HG03378 (cell line): ENCODE data around the gene CACNA1H.

Experiments used
- ATAC-seq: cut with Tn5 transposase; IDR thresholded peaks from one replicate; pipeline ENCODE4 v1.9.1; 2021; ENCODE audit warnings: mild to moderate bottlenecking, moderate library complexity; ENCODE audit not compliant: unreplicated experiment

Gene CACNA1H

DNA sequence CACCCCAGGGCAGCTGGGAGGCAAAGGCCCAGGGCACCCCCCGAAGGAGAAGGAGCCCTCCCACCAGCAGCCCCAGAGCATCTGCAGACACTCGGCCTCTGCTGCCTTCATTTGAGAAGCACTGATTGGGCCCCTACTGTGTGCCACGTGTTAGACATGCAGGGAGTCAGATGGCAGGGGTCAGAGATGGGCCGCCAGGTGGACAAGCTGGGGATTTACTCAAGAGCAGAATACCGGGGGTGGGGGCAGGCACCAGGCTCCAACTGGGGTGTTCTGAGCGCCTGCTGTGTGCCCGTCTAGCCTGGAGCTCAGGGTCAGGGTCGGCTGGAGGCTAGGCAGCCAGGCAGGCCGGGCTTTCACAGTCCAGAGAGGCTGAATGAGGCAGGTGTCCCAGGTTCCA lies 53.4 kb downstream of the CACNA1H start:
- no peak for ATAC-seq

DNA sequence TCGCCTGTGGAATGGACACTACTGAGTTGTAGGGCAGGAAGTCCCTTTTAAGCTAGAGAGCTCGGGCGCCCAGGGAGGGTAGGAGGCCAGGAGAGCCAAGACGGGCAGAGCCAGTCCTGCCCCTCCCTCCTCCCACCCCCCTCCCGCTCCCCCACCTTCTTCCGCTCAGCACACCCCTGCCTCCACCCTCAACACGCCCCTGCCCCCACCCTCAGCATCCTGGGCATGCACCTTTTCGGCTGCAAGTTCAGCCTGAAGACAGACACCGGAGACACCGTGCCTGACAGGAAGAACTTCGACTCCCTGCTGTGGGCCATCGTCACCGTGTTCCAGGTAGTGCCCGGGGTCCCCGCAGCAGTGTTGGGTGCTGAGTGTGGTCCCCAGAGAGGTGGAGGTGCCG lies 53.9 kb downstream of the CACNA1H start:
- ATAC-seq: no peak

DNA sequence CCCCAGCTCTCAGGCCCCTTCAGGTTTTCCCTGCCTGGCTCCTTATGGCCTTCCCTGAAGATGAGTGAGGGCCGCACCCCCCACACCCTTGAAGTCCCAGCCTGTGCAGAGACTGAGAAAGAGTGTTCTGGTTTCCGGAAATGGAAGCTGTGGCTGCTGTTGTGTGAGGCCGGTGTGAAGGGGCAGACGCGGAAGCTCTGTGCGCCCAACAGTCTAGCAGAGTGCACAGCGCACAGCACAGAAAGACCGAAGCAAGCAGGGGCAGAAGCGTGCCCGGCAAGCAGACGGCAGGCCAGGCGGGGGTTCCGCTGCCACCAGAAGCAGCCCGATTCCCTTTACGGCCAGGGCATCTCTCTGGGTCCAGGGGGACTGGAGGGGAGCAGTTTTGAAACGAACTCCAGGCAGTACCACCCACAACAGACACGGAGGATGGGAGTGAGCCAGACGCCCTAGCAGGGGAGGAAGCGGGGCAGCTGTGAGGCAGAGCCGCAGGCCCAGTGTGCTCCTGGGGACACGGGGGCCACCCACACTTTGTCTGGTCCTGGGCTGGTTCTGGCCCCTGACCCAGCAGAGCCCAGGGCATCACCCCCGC lies 55.4 kb downstream of the CACNA1H start:
- no peak for ATAC-seq

DNA sequence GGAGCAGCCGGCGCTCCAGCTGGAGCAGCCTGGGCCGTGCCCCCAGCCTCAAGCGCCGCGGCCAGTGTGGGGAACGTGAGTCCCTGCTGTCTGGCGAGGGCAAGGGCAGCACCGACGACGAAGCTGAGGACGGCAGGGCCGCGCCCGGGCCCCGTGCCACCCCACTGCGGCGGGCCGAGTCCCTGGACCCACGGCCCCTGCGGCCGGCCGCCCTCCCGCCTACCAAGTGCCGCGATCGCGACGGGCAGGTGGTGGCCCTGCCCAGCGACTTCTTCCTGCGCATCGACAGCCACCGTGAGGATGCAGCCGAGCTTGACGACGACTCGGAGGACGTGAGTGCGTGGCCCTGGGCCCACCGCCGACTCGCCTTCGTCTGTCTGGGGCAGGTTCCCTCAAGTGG lies 56.2 kb downstream of the CACNA1H start:
- no peak for ATAC-seq

DNA sequence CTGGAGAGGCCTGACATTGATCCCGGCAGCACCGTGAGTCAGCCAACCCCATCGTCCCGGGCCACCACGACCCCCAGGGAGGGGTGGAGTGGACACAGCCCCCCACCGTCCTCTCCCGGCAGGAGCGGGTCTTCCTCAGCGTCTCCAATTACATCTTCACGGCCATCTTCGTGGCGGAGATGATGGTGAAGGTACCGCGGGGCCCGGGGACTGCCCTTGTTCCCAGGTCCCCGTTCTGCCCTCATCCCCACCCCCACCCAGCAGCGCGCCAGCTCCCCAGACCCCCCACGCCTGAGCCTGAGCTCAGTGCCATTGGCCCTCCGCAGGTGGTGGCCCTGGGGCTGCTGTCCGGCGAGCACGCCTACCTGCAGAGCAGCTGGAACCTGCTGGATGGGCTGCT lies 57.6 kb downstream of the CACNA1H start:
- ATAC-seq: no peak

DNA sequence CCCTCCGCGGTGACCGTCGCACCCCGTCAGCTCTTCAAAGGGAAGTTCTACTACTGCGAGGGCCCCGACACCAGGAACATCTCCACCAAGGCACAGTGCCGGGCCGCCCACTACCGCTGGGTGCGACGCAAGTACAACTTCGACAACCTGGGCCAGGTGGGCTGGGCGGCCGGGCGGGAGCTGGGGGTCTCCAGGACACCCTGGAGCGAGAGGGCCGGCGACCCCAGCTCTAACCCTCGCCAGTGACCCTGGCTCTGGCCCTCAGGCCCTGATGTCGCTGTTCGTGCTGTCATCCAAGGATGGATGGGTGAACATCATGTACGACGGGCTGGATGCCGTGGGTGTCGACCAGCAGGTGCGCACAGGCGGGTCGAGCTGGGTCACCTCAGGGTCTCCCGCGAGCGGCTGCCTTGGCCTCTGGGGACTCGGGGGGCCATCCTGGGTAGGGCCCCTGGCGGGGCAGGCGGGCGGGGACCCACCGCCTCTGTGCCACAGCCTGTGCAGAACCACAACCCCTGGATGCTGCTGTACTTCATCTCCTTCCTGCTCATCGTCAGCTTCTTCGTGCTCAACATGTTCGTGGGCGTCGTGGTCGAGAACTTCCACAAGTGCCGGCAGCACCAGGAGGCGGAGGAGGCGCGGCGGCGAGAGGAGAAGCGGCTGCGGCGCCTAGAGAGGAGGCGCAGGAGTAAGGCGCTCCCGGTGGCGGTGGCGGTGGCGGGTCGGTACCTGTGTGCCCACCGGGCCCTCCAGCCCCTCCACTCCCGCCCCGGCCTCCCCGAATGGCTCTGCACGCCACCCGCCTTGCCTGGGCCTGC lies 58.8 kb downstream of the CACNA1H start:
- ATAC-seq: no peak

GRCh38 chr16:1212616-1213194 lies 59.8 kb downstream of the CACNA1H start:
- no peak for ATAC-seq

DNA sequence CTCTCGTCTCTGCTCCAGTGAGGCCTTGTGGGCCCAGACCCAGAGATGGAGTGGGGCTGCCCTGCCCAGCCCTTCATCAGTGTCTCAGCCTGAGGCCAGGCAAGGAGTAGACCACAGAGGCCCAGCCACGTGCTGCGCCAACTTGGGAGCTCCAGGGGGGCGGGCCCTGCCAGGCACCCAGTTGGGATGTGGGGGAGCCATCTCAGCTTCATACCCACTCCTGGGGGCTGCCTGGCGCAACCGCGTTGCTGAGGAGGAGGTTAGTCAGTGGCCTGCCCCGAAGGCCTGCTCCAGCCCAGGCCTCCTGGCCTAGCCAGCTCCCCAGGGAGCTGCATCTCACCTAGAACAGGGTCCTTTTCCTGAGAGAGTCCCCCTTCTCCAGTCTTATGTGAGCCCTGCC lies 60.3 kb downstream of the CACNA1H start:
- no peak for ATAC-seq

- ATAC-seq: no peak
Observed at GRCh38 chr16:1213796-1214372, 61.0 kb downstream of the CACNA1H start.

DNA sequence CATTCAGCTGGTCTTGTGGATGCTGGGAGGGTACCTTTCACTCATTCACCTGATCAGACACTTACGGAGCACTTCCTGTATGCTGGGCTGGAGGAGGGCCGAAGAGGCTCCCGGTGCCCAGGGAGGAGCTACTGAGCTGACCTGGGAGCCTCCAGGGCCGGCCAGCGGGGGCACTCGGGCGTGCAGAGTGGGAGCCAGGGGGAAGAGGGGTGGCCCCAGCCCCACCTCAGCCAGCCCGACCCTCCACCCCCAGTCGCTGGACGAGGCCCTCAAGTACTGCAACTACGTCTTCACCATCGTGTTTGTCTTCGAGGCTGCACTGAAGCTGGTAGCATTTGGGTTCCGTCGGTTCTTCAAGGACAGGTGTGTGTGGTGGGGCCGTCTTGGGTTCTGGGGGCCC lies 61.8 kb downstream of the CACNA1H start:
- ATAC-seq: no peak

- no peak for ATAC-seq
Observed at GRCh38 chr16:1215574-1216295, 62.8 kb downstream of the CACNA1H start.

- no peak for ATAC-seq
Observed at GRCh38 chr16:1216296-1216619, 63.4 kb downstream of the CACNA1H start.

DNA sequence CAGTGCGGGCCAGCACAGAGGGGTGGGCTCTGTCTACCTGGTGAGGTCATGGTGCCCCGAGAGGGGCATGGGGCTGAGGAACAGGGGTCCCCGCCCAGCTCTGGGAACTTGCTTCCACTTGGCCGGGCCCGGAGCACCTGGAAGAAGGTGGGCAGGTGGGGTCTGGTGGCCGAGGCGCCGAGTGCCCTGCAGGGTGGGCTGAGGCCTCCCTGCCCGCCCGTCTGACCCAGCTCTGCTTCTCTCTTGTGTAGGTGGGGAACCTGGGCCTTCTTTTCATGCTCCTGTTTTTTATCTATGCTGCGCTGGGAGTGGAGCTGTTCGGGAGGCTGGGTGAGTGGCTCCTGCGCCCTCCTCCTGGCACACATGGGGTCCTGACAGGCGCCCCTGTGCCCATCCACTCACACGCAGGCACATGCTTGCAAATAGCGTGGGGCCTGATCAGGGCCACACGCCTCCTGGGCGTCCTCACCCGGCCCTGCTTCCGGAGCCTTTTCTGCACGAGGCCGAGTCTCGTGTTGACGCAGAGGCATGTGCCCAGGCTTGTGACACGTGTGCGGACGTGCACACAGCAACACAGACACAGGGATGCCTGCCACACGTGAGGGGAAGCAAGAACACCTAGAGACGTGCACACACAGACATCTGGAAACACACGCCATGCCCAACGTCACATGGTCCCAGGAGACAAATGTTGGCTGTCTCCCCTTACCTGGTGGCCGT lies 63.9 kb downstream of the CACNA1H start:
- no peak for ATAC-seq

- ATAC-seq: no peak
Observed at GRCh38 chr16:1217526-1217925, 64.6 kb downstream of the CACNA1H start.

DNA sequence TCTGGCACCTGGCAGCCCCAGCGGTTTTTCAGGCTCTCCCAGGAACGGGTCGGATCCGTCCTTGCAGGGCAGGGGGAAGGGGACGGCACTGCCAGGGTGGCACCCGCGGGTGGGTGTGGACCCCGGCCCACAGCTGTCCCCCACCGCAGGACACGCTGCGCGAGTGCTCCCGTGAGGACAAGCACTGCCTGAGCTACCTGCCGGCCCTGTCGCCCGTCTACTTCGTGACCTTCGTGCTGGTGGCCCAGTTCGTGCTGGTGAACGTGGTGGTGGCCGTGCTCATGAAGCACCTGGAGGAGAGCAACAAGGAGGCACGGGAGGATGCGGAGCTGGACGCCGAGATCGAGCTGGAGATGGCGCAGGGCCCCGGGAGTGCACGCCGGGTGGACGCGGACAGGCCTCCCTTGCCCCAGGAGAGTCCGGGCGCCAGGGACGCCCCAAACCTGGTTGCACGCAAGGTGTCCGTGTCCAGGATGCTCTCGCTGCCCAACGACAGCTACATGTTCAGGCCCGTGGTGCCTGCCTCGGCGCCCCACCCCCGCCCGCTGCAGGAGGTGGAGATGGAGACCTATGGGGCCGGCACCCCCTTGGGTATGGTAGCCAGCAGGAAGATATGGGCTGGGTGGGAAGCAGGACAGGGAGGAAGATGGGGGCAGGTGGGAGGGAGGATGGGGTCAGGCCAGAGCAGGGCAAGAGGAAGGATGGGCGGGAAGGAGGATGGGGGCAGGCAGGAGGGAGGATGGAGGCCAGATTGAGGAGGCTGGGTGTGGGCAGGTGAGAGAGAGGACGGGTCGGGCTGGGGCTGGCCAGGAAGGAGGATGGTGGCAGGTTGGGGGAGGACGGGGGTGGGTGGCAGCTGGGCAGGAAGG lies 65.4 kb downstream of the CACNA1H start:
- no peak for ATAC-seq

DNA sequence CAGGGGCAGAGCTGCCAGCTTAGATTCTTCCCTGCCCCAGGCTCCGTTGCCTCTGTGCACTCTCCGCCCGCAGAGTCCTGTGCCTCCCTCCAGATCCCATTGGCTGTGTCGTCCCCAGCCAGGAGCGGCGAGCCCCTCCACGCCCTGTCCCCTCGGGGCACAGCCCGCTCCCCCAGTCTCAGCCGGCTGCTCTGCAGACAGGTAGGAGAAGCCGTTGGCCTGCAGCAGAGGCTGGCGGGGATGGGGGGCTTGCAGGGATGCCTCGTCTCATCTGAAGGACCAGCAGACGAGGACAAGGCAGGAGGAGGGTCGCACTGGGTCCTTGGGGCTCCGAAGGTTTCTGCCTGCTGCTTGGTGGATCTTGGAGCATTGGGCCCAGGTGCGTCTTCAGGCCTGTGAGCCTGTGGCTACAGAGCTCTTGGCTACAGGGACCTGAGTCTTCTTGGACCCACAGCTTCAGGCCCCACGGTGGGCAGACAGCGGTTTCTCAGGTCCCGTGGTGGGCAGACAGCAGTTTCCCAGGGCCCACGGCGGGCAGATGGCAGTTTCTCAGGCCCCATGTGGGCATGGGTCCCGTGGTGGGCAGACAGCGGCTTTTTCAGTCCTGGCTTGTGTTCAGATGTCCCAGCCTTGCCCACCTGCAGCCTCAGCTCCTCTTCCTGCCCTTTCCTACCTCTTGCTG lies 66.2 kb downstream of the CACNA1H start:
- no peak for ATAC-seq

GRCh38 chr16:1220098-1220728 lies 67.3 kb downstream of the CACNA1H start:
- no peak for ATAC-seq

GRCh38 chr16:1220841-1221627 lies 68.1 kb downstream of the CACNA1H start:
- ATAC-seq: no peak
